IPS-18c (cell line): ENCODE measurements around the gene PCDHGA1.
"Not testable (repeated sequence)": the region's sequence is repeated elsewhere in the genome, so short reads cannot be mapped to it uniquely, and the experiment has no call there.

Source experiments
- H3K4me3 ChIP-seq: 2 replicates; pipeline ENCODE4 v1.7.0; 2013; ENCODE audit warnings: low read depth, mild to moderate bottlenecking, low read length, moderate library complexity; ENCODE audit not compliant: insufficient read depth
- H3K9me3 ChIP-seq: one replicate; pipeline ENCODE4 v1.6.1; 2013; ENCODE audit warnings: mild to moderate bottlenecking, low read length, moderate library complexity; ENCODE audit not compliant: control insufficient read depth, insufficient read depth

PCDHGA1 gene

GRCh38 chr5:141417494-141418172 is 87.3 kb downstream of the PCDHGA1 start, which contains the start of gene PCDHGB7:
TSS of gene PCDHGB7 (plus strand) at chr5:141417677. CDS start at chr5:141417860, 183 bp downstream.
- peaks cover 17% of the 10 kb centered on the region for H3K9me3 ChIP-seq
- peak within 1 kb of the TSS; percentile 59 for H3K4me3 ChIP-seq

GRCh38 chr5:141419074-141419880 is 89.0 kb downstream of the PCDHGA1 start:
- H3K4me3 ChIP-seq = no peak overlapping the region
- H3K9me3 ChIP-seq = peaks cover 17% of the 10 kb centered on the region

GRCh38 chr5:141420855-141421488 is 90.7 kb downstream of the PCDHGA1 start, which contains the start of gene PCDHGA11:
TSS of gene PCDHGA11 (plus strand) at chr5:141421051. CDS start at chr5:141421228, 177 bp downstream.
- H3K9me3 ChIP-seq = peaks cover 13% of the 10 kb centered on the region
- H3K4me3 ChIP-seq = no peak within 1 kb of the TSS

GRCh38 chr5:141421489-141421855 is 91.2 kb downstream of the PCDHGA1 start:
- Histone ChIP-seq H3K9me3 (peaks cover 15% of the 10 kb centered on the region), H3K4me3 (no peak overlapping the region)

- no peak overlapping the region; the same call in 1 of the 2 replicates for H3K4me3 ChIP-seq
- peaks cover 19% of the 10 kb centered on the region for H3K9me3 ChIP-seq
Measured at GRCh38 chr5:141422742-141423291, 92.5 kb downstream of the PCDHGA1 start.

- peaks cover 14% of the 10 kb centered on the region for H3K9me3 ChIP-seq
- no peak overlapping the region for H3K4me3 ChIP-seq
Measured at GRCh38 chr5:141427783-141428426, 97.6 kb downstream of the PCDHGA1 start.

- peaks cover 16% of the 10 kb centered on the region for H3K9me3 ChIP-seq
- no peak within 1 kb of the TSS; the same call in 1 of the 2 replicates for H3K4me3 ChIP-seq
Measured at GRCh38 chr5:141430332-141431113, 100.2 kb downstream of the PCDHGA1 start, which contains the start of gene PCDHGA12. TSS of gene PCDHGA12 (plus strand) at chr5:141430507. CDS start at chr5:141430760, 253 bp downstream.

GRCh38 chr5:141431286-141431685 is 101.0 kb downstream of the PCDHGA1 start:
- peaks cover 16% of the 10 kb centered on the region for H3K9me3 ChIP-seq
- no peak overlapping the region; the same call in 1 of the 2 replicates for H3K4me3 ChIP-seq

GRCh38 chr5:141432308-141432707 is 102.0 kb downstream of the PCDHGA1 start:
- peaks cover 10% of the 10 kb centered on the region for H3K9me3 ChIP-seq
- H3K4me3 ChIP-seq = not testable (repeated sequence)

- not testable (repeated sequence) for H3K4me3 ChIP-seq
- peaks cover 10% of the 10 kb centered on the region for H3K9me3 ChIP-seq
Measured at GRCh38 chr5:141432726-141433125, 102.4 kb downstream of the PCDHGA1 start.

- H3K4me3 ChIP-seq = no peak overlapping the region
- peaks cover 10% of the 10 kb centered on the region for H3K9me3 ChIP-seq
Measured at GRCh38 chr5:141434006-141434405, 103.7 kb downstream of the PCDHGA1 start.

GRCh38 chr5:141437221-141437620 is 106.9 kb downstream of the PCDHGA1 start:
- H3K9me3 ChIP-seq = peaks cover 4% of the 10 kb centered on the region
- no peak overlapping the region for H3K4me3 ChIP-seq

- Histone ChIP-seq H3K4me3 (no peak overlapping the region), H3K9me3 (peaks cover 2% of the 10 kb centered on the region)
Measured at GRCh38 chr5:141439411-141440141, 109.3 kb downstream of the PCDHGA1 start.

- Histone ChIP-seq H3K9me3 (peaks cover 2% of the 10 kb centered on the region), H3K4me3 (no peak overlapping the region)
Measured at GRCh38 chr5:141440341-141440740, 110.0 kb downstream of the PCDHGA1 start.

- H3K4me3 ChIP-seq = no peak overlapping the region
Measured at GRCh38 chr5:141441571-141442170, 111.4 kb downstream of the PCDHGA1 start.

More at GRCh38 chr5:141441571-141442170, 111.4 kb downstream of the PCDHGA1 start:
- peaks cover 2% of the 10 kb centered on the region for H3K9me3 ChIP-seq
